GM21723 (cell line): ENCODE measurements around the gene ECSCR.

Experiments
- ATAC-seq: cut with Tn5 transposase; IDR thresholded peaks from one replicate; pipeline ENCODE4 v1.9.1; 2021; ENCODE audit warnings: mild to moderate bottlenecking, moderate library complexity; ENCODE audit not compliant: unreplicated experiment

The ECSCR gene

DNA sequence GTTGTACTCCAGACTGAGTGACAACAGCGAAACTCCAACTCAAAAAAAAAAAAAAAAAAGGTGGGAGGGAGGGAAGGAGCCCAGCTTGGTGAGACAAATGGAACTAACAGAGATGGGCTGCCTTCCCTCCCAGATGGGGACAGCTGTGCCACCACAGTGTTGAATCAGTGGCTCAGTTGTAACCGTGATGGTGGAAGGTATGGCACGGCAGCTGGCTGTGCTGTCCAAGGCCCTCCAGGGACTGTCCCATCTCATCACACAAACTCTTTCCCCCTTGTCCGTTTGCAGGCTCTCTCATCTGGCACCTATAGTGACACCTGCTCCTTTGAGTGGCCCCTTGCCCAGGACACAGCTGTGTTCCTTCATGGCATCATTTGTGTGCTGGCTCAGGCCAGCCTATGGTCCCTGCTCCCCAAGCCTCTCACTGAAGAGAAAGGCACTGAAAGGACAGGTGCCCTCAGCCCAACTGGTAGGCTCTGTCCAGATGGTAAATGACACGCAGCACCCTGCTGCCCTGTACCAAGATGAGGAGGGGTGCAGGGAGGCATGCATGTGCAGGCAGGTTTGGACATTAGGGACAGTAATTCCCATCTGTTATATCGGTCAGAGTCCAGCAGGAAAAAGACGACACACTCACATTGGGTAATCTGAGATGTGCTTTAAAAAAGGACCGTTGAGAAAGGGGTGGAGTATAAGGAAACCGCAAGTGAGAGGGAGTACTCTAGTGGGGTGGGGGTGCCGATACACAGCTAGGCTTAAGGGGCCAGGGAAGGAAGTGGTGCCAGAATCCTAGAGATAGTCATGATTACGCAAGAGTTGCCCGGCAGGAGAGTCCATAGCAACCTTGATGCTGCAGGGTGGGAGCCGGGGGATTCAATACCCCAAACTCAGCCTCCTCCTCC lies 12.6 kb upstream of the ECSCR start:
- ATAC-seq: no peak

DNA sequence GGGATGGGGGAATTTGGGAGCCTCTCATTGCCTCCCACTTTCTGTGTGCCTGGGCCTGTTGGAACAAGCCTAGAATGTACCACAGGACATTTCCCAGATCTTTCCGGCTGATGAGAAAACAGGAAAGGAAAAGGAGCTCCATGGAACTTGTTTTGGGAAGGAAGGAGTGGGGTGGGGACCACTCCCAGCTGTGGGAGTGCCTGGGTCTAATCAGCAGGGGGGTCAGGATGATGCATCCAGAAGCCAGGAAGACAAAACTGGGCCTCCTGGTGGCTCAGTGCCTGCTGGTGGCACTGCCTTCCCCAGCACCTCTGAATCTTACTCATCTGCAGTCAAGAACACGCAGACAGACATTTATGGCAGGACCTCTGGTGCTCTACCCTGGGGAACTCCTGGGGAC lies 11.0 kb upstream of the ECSCR start:
- ATAC-seq: no peak

DNA sequence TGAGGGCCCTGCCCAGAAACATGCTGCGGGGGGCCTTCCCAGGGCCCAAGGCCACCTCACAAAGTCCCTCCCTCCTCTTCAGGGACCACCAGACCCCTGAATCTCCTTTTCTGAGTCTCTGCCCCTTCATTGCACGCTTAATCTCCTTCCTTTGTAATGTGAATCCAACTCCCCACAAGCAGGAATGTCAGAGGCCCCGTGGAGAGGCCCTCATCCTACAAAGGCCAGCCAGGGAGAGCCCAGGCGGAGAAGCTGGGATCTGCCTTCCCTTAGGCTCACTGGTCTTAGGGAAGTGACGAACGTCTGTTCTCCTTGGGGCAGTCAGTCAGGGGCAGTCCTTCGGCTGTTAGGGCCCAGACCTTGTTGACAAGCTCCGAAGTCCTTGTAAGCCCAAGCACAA lies 10.6 kb upstream of the ECSCR start:
- no peak for ATAC-seq

DNA sequence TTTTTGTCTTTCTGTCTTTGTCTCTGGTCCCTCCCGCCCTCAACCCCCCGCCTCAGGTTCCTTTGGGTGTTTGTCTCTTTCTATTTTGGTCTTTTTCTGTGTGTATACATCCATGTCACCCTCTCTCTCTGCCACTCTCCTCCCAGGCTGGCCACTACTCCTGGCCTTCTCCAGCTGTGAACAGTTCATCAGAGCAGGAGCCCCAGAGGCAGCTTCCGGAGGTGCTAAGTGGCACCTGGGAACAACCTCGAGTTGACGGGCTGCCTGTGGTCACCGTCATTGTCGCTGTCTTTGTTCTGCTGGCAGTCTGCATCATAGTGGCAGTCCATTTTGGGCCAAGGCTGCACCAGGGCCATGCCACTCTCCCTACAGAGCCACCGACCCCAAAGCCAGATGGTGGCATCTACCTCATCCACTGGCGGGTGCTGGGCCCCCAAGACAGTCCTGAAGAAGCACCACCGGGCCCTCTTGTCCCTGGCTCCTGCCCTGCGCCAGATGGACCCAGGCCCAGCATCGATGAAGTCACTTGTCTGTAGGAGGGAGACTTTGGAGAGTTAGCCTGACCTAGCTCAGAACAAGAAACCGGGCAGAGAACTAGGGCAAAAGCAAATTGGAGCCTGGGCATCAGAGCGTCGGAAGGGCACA lies 10.0 kb upstream of the ECSCR start:
- no peak for ATAC-seq

- ATAC-seq: no peak
These were observed 8.3 kb upstream of the ECSCR start, which contains the start of gene SMIM33 for GRCh38 chr5:139470821-139471300. Gene SMIM33, plus strand, starts transcription at chr5:139471004. Its CDS starts 118 bp downstream, at chr5:139471122.

DNA sequence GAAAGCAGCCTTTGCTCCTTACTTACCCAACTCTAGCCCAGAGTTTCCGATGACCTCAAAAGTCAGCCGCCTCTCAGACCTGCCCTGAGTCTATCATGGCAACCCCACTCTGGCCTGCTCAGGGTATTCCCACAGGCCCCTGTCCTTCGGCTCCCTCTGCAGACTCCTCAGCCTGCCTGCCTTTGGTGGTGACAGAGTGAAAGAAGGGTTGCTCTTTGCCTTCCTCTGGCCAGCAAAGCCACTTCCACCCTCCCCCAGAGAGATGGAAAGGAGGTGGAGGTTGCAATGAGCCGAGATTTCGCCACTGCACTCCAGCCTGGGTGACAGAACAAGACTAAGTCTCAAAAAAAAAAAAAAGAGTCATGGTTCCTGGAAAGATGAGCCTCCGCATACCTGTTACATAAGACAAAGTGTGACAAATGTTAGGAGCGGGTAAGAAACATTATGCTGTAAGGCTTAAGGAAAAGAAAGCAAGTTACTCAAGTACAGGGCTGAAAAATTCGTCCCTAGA lies 5.9 kb upstream of the ECSCR start:
- no peak for ATAC-seq

- ATAC-seq: no peak
These were observed 845 bp downstream of the ECSCR start for GRCh38 chr5:139461698-139462097.

DNA sequence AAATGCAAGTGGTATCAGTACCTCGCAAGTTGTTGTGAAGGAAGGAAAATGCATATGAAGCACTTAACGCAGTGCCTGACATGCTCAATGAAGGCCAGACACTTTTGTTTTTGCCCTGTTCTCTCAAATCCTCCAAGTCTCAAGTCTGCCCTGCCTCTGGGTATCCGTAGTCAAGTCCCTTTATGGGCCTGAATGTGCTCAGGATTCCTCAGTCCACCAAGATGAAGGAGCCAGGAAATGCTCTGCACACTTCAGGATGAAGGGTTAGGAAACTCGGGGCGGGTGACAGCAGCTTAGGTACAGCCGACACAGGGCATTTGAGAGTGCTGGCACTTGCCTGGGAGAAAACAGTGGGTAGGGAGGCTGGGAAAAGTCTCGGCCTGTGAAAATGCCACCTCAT lies 1.4 kb downstream of the ECSCR start:
- ATAC-seq: no peak

DNA sequence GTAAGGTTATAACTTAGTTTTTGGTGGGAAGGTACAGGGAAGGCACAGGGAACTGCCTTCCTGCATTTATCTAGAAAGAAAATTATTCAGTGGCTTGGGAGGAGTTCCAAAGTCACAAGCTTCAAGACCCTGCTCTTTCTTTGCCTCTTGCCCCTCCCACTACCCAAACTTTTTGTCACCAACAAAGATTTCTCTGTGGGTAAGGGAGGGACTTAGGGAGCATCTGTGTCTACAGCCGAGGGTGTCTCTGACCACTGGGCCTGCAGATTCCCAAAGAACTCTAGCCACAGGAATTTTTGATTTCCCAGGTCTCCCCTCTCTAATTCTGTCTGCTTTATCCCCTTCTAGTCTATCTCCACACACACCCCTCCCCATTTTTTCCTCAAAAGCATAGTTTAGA lies 2.1 kb downstream of the ECSCR start:
- ATAC-seq: no peak

- peak; percentile 24 for ATAC-seq
These were observed 3.0 kb downstream of the ECSCR start for GRCh38 chr5:139459451-139459934.

- peak; percentile 67 for ATAC-seq
These were observed 3.7 kb downstream of the ECSCR start for GRCh38 chr5:139458580-139459407.

GRCh38 chr5:139457653-139458306 lies 4.8 kb downstream of the ECSCR start:
- ATAC-seq: no peak

- ATAC-seq: no peak
These were observed 5.3 kb downstream of the ECSCR start for GRCh38 chr5:139457241-139457640.

- ATAC-seq: no peak
These were observed 5.8 kb downstream of the ECSCR start for GRCh38 chr5:139456776-139457175.

DNA sequence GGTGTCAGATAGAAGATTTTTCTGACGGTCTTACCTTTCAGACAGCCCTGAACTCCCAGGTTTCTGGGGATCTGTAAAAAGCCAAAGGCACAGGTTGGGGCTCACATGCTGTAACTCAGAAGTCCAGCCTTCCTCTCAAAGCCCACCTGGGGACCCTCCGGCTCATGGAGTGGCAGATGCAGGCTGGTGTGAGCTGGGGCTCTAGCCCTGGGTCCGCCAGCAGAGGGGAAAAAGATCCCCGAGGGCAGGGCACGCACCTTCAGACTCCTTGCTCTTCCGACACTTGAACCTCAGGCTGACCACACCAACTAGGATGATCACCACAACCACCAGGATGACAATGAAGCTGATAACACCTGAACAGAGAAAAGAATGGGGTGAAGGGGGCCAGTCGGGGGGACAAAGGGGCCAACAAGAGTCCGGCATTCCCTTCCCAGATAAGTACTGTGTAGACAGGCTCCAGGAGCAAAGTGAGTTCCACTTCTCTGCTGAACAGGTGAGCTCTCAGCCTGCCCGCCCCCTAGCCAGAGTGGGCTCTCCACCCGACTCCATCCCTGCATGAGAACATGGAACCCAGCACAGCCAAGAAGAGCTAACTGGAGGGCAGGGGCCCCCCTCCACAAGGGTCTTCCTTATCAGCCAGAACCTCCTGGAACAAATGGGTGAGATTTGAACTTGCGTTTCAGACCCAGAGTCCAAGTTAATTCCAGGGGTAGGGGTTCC lies 7.8 kb downstream of the ECSCR start:
- ATAC-seq: no peak

GRCh38 chr5:139453683-139454567 lies 8.6 kb downstream of the ECSCR start:
- ATAC-seq: no peak

GRCh38 chr5:139451878-139452660 lies 10.5 kb downstream of the ECSCR start:
- ATAC-seq: no peak

DNA sequence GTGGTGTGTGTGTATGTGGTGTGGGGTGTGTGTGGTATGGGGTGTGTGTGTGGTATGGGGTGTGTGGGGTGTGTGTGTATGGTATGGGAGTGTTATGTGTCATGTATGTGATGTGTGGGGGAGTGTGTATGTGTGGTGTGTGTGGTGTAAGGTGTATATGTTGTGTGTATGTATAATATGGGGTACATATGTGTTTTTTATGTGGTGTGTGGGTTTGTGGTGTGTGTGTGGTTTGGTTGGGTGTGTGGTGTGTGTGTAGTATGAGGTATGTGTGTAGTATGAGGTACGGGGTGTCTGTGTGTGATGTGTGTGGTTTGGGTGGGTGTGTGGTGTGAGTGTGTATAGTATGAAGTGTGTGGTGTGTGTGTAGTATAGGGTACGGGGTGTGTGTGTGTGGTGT lies 11.4 kb downstream of the ECSCR start:
- ATAC-seq: no peak
